HG02623 (cell line): Measurements from ENCODE around the gene HHAT.

ENCODE experiments used
- ATAC-seq: cut with Tn5 transposase; IDR thresholded peaks from one replicate; pipeline ENCODE4 v1.9.1; 2021; ENCODE audit warnings: moderate library complexity; ENCODE audit not compliant: unreplicated experiment

Gene HHAT

DNA sequence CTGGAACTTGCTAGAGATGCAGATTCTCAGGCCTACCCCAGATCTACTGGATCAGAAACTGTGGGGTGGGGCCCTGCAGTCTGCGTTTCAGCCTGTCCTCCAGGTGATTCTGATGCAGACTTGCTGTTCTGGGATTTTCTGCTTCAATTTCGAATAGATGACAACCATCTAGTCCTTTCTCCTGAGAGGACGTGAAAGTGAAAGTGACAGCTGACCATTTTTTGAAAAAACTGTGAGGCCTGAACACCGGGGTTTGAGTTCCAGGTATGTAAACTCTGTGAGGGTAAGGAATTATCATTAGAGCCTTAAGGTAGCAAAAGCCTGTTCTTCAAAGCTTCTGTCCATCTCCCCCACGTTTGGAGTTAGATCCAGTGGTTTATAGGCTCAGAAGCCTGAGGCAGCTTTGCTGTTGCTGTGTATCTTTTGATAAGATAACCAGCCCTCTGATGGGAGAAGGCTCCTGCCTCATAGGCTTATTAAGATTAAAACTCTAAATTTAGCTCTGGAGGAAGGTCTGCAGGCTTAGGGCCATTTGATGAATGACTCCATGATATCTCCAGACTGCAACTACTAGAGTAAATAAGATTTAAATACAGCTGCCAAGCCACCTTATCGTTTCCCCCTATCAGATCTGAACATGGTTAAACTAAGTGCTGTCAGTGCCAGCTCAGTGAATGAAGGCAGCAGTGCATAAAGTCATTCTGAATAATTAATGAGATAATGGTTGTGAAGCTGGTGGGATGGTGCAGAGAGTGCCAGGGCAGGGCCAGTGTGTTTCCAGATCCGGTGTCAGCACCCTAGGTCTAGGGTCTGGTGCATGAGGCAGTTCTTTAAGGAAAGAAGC lies 335.2 kb downstream of the HHAT start:
- no peak for ATAC-seq

GRCh38 chr1:210669951-210670350 lies 341.2 kb downstream of the HHAT start:
- no peak for ATAC-seq

DNA sequence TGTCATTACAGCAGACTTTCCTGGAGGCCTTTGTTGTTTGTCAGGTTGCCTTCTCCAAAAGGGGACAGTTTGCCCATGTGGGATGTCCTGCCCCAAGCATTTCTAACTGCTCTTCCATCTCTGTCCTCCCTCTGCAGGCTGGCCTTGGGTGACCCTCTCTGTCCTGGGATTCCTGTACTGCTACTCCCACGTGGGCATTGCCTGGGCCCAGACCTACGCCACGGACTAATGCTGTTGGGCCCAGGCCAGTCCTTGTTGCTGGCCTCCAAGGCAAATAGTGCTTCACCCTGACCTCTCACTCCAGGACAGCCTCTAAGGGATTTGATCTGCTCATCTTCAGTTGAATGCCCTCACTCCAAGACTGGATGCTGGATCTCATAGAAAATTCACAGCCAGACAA lies 345.4 kb downstream of the HHAT start:
- ATAC-seq = no peak

DNA sequence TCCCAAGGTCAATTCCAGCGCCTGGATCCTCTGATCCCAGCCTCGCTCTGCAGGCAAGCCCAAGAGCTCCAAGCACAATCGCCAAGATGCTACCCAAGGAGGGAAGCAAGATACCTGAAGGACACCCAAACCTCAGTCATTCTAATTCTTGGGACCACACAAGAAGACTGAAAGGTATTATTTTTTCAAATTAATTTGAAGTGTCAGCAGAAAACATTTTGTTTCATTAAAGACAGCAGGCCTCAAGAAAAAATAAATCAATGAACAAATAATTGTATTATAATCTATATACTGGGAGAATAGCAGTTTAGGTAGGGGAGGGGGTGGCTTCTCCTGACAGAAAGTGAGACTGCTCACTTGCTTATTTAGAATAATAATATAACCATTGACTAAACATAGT lies 347.8 kb downstream of the HHAT start:
- ATAC-seq = no peak

DNA sequence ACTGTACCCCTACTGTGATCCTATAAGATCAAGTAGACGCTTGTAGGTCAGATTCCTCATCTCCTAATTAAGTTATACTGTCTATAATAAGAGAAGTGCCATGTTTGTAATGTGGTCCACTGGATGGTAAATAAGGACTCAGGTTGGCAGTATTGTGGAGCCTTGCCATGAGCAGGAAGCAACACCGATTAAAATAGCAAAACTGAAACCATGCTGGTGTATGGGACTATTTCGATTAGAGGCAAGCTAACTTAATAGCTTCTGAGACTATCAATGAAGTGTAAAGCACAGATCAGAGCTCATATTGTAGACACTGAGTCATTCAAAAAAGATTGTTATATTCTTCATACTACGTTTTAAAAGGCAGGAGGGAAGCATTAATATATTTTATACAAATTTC lies 348.8 kb downstream of the HHAT start:
- ATAC-seq = no peak

GRCh38 chr1:210678306-210678705 lies 349.6 kb downstream of the HHAT start:
- no peak for ATAC-seq

DNA sequence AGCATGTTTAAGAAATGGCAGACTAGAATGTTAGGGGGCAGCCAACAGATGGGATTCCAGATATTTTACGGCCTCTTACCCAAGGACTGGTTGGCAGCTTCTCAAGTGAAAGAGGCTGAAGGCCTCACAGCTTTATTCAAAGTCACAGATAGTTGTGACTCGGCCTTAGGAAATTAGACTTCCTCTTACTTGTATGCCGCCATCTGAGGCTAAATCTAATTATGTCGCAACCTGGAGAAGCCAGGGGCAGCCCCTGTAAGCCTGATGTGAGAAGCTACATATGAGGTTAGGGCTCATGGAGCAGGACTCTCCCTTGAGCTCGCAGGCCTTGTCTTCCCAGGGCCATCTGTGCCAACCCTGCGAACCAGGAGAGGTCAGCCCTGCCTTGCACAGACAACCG lies 352.5 kb downstream of the HHAT start:
- ATAC-seq = no peak

- ATAC-seq = no peak
Measured at GRCh38 chr1:210683403-210684047, 354.8 kb downstream of the HHAT start.

DNA sequence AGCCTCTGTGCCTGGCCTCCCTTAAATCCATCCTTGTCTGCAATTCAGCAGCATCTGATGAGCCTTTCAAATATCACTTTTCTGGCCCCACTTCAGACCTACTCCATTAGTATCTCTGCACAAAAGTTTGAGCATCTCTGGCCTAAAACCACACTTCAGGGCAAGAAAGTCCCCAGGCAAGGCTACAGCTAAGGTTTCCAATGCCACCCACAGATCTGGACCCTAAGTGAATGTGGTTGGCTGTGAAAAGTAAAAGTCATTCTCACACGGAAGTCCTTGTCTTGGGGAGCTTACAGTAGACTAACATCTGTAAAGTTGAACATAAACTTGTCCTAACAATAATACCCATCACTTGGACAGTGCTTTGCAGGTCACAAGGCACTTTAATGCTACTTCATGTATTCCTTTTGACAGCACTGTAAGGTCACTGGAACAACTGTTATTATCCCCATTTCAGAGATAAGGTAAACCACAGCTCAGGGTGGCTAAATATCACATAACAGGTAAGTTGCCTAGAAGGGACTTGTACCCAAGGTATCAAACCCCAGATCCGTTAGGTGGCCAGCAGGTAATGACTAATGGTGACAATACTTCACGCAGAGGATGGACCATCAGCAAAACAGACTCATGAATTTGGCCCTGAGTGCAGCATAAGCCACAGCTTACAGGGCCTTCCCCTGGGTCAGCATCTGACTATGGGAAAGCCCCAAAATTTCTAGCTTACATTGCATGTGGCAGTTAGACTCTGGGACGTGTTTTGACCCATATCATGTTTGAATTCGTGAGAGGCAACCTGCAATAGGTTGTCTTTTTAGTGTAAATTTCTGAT lies 356.0 kb downstream of the HHAT start:
- ATAC-seq = peak; percentile 82

DNA sequence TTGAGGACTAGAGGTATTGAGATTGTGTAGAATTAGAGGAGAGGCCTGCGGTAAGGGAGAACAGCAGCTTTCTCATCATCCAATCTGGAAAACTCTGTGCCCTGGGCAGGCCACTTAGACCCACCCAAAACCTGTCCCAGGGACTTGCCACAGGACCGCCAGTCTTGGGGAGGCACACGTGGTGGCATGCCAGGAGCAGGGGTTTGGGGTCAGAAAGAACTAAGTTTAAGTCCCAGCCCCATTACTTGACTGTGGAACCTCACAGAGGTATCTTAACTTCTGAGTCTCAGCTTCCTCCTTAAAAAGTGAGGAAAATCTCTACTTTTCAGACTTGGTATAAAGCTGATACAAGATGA lies 356.6 kb downstream of the HHAT start:
- no peak for ATAC-seq

DNA sequence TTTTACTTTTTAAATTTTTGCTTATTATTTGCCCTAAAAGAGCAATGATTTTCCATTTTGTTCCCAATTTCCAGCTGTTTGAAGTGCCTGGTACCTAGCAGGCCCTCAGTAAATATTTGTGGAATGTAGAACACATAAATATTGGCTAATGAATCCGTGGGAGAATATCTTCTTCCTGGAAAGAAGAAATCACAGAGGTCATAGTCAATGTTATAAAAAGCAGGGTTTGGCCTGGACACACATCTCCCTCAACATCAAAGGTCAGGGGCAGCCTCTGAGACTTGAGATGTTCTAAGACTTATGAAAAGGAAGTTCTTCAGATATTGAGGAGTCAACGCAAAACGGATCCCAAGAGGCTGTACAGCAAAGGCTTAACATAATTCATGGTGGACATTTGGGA lies 358.1 kb downstream of the HHAT start:
- no peak for ATAC-seq

GRCh38 chr1:210687582-210688279 lies 359.0 kb downstream of the HHAT start:
- no peak for ATAC-seq

- ATAC-seq = no peak
Measured at GRCh38 chr1:210688512-210689234, 360.0 kb downstream of the HHAT start.

GRCh38 chr1:210689826-210690225 lies 361.1 kb downstream of the HHAT start:
- ATAC-seq = no peak

DNA sequence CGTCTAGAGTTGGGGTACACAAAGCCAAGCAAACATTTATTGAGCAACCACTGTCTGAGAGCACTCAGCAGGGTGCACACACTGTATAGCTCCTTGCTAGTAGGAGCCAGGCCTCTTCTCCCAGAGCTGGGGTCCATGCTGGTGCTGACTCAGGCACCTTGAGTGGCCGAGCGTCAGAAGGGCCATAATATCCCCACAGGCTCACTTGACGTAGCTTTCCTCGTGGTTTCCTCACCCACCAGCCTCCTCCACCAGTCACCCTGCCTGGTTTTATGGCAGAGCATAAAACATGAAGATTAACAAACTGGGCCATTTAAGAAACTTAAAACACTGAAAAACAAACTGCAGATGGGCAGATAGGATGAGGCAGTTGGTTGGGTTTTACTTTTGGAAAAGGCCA lies 361.5 kb downstream of the HHAT start:
- no peak for ATAC-seq

DNA sequence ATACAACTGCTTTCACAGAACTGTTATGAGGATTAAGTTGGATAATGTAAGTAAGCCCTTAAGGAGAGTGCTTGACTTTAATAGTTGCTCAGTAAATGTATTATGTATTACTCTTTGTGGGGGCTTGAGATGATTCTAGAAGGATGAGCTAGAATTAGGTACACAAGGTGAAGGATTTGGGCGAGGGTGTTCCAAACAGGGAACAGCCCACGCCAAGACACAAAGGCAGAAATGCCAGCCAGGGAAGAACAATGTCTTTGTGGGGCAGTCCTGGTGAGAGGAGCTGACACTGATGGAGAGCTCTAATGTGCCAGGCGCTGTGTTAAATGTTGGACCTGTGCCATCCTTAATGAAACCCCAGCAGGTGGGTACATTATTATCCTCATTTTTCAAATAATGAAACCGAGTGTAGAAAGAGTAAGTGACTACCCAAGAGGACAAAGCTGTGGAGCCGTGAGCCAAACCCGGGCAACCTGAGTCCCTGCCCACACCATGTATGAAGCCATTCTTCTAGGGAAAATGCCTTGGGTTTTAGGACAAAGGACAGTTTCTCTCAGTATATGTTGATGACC lies 362.4 kb downstream of the HHAT start:
- ATAC-seq = no peak

DNA sequence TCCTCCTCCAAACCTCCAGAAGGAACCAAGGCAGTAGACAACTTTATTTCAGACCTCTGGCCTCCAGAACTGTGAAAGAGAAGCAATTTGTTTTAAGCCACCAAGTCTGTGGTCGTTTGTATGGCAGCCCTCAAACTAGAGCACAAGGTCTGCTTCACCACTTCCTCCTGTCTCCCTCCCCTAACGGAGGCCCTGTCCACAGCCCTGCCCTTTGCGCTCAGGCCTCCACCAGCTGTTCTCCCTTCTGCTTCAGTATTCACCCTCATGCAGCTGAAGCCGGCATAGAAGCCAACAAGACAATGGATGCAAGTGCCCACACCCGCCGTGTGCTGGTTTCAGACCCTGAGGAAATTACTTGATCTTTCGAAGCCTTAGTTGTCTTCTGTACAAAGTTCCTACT lies 364.1 kb downstream of the HHAT start:
- ATAC-seq = no peak

- ATAC-seq = no peak
Measured at GRCh38 chr1:210695026-210695425, 366.3 kb downstream of the HHAT start.

- ATAC-seq = peak; percentile 92
Measured at GRCh38 chr1:210696709-210697108, 368.0 kb downstream of the HHAT start.

GRCh38 chr1:210697185-210697584 lies 368.5 kb downstream of the HHAT start:
- ATAC-seq = no peak
